HCT116 (cell line): ENCODE data around the gene TRPV5. TPM values are rescaled to one million over a fixed set of nuclear protein-coding genes. Genes with fewer than 3 reads are reported as not detected.

ENCODE experiments used
- ATAC-seq: fragments of 200-7000 bp; cut with Tn5 transposase; 2 replicates; pipeline ENCODE4 v1.9.1; 2020; ENCODE audit warnings: mild to moderate bottlenecking, moderate library complexity
- BruUV-seq: library from RNA; stranded (reverse); fragments of 400-500 nt; replicated peaks from 2 replicates; lab custom pipeline; 2021; lab: Mats Ljungman, UMichigan
- CTCF ChIA-PET: fragments of 300-600 bp; sonication (Branson Sonifier 250); formaldehyde crosslinking; loops from one replicate; lab custom pipeline; 2021; ENCODE audit warnings: antibody characterized with exemption; lab: Charles Lee
- POLR2A ChIA-PET: fragments of 300-600, 350-600 bp; sonication (Branson Sonifier 250); formaldehyde crosslinking; loops from one replicate; lab custom pipeline; 2021; ENCODE audit warnings: antibody characterized with exemption; lab: Charles Lee
- RAD21 ChIA-PET, 2 experiments: fragments of 300-600 bp; sonication (Branson Sonifier 250); formaldehyde crosslinking; loops; one replicate each; lab custom pipeline; 2023; ENCODE audit warnings: low total read pairs in 2 of 2; ENCODE audit not compliant: uncharacterized antibody in 2 of 2, unreplicated experiment in 2 of 2, low non-redundant PET in 1 of 2; lab: Charles Lee
- DNase-seq: peaks from one replicate; pipeline ENCODE4 v3.0.0-alpha.2; 2010; ENCODE audit warnings: low read depth, low spot score
- H2AFZ ChIP-seq: fragments of 200-600 bp; shearing (Covaris generic), sonication (generic); 2 replicates; pipeline ENCODE4 v1.6.1; 2017; ENCODE audit warnings: low read depth, mixed run types, mixed read lengths, antibody characterized with exemption, low read length; ENCODE audit not compliant: poor library complexity, severe bottlenecking
- H3K27ac ChIP-seq: 2 replicates; pipeline ENCODE4 v1.5.1; 2012; ENCODE audit warnings: low read depth, low read length
- H3K27me3 ChIP-seq: fragments of 200-600 bp; sonication (generic); 2 replicates; pipeline ENCODE4 v1.6.1; 2016; ENCODE audit warnings: mixed run types, low read length, mixed read lengths; ENCODE audit not compliant: insufficient read depth
- H3K36me3 ChIP-seq, 2 experiments: fragments of 200-500 bp in 1 of 2; fragments of 200-600 bp in 1 of 2; sonication (Bioruptor generic) in 1 of 2; sonication (generic) in 1 of 2; 2 replicates each; pipeline versions ENCODE4 v1.5.1 to v1.6.1; 2014 to 2016; ENCODE audit warnings: low read length in 2 of 2, inconsistent platforms in 1 of 2, mixed read lengths in 1 of 2, mixed run types in 1 of 2; ENCODE audit not compliant: insufficient read depth in 2 of 2, control insufficient read depth in 1 of 2
- H3K4me1 ChIP-seq, 2 experiments: fragments of 200-600 bp in 1 of 2; sonication (generic) in 1 of 2; 2 replicates each; pipeline versions ENCODE4 v1.5.1 to v1.6.1; 2012 to 2017; ENCODE audit warnings: low read length in 2 of 2, inconsistent platforms in 1 of 2, mild to moderate bottlenecking in 1 of 2, mixed read lengths in 1 of 2, mixed run types in 1 of 2, moderate library complexity in 1 of 2; ENCODE audit not compliant: insufficient read depth in 2 of 2, control insufficient read depth in 1 of 2
- H3K4me2 ChIP-seq: fragments of 200-600 bp; sonication (generic); 2 replicates; pipeline ENCODE4 v1.6.1; 2017; ENCODE audit warnings: mixed run types, low read length, mixed read lengths
- H3K4me3 ChIP-seq, 2 experiments: fragments of 200-600 bp in 1 of 2; sonication (generic) in 1 of 2; replicated peaks in 1 of 2; 2 replicates each; pipeline ENCODE4 v1.5.1; 2011 to 2016; ENCODE audit warnings: low read length in 2 of 2, control low read depth in 1 of 2, low read depth in 1 of 2, mild to moderate bottlenecking in 1 of 2, mixed read lengths in 1 of 2, mixed run types in 1 of 2
- H3K79me2 ChIP-seq: fragments of 200-600 bp; sonication (generic); 2 replicates; pipeline ENCODE4 v1.6.1; 2017; ENCODE audit warnings: mild to moderate bottlenecking, mixed run types, low read length, moderate library complexity, mixed read lengths; ENCODE audit not compliant: insufficient read depth
- H3K9ac ChIP-seq: fragments of 200-600 bp; sonication (generic); 2 replicates; pipeline ENCODE4 v1.6.1; 2016; ENCODE audit warnings: low read length, mixed read lengths
- H3K9me2 ChIP-seq: fragments of 200-600 bp; sonication (generic), shearing (Covaris generic); 2 replicates; pipeline ENCODE4 v1.6.1; 2017; ENCODE audit warnings: mixed run types, mild to moderate bottlenecking, moderate library complexity; ENCODE audit not compliant: insufficient read depth
- H3K9me3 ChIP-seq, 2 experiments: fragments of 200-500 bp in 1 of 2; fragments of 200-600 bp in 1 of 2; sonication (Bioruptor generic) in 1 of 2; sonication (generic) in 1 of 2; 2 replicates each; pipeline ENCODE4 v1.6.1; 2014 to 2017; ENCODE audit warnings: low read length in 2 of 2, mixed read lengths in 2 of 2, inconsistent platforms in 1 of 2, low read depth in 1 of 2, mild to moderate bottlenecking in 1 of 2, mixed run types in 1 of 2, moderate library complexity in 1 of 2; ENCODE audit not compliant: control insufficient read depth in 1 of 2, insufficient read depth in 1 of 2
- H4K20me1 ChIP-seq: fragments of 200-600 bp; sonication (generic), shearing (Covaris generic); 2 replicates; pipeline ENCODE4 v1.6.1; 2017; ENCODE audit warnings: mixed run types, mild to moderate bottlenecking, moderate library complexity; ENCODE audit not compliant: insufficient read depth
- CBX3 ChIP-seq: IDR thresholded peaks from 2 replicates; pipeline ENCODE4 v1.6.1; 2012; ENCODE audit warnings: low read depth
- CEBPB ChIP-seq: IDR thresholded peaks from 2 replicates; pipeline ENCODE4 v1.6.1; 2012; ENCODE audit warnings: low read depth
- CTCF ChIP-seq, 3 experiments: fragments of 200-600 bp in 1 of 3; sonication (generic) in 1 of 3; IDR thresholded peaks in 2 of 3; conservative IDR thresholded peaks in 1 of 3; 2 replicates each; pipeline ENCODE4 v1.5.1; 2012 to 2017; ENCODE audit warnings: low read depth in 2 of 3, low read length in 2 of 3, antibody characterized with exemption in 1 of 3, borderline replicate concordance in 1 of 3, control low read depth in 1 of 3, mild to moderate bottlenecking in 1 of 3, mixed read lengths in 1 of 3, mixed run types in 1 of 3, moderate library complexity in 1 of 3; ENCODE audit not compliant: insufficient read depth in 1 of 3
- EGR1 ChIP-seq: IDR thresholded peaks from 2 replicates; pipeline ENCODE4 v1.6.1; 2012; ENCODE audit warnings: low read depth
- ELF1 ChIP-seq: IDR thresholded peaks from 2 replicates; pipeline ENCODE4 v1.6.1; 2012; ENCODE audit warnings: low read depth, borderline replicate concordance
- EZH2 ChIP-seq: fragments of 200-600 bp; sonication (generic); IDR thresholded peaks from 2 replicates; pipeline ENCODE4 v1.6.1; 2017; ENCODE audit warnings: antibody characterized with exemption, mixed run types
- FOSL1 ChIP-seq: IDR thresholded peaks from 2 replicates; pipeline ENCODE4 v1.6.1; 2012; ENCODE audit warnings: low read depth
- RAD21 ChIP-seq: IDR thresholded peaks from 2 replicates; pipeline ENCODE4 v1.6.1; 2012; ENCODE audit warnings: low read depth, mild to moderate bottlenecking
- REST ChIP-seq: IDR thresholded peaks from 2 replicates; pipeline ENCODE4 v1.6.1; 2012; ENCODE audit warnings: low read depth
- SIN3A ChIP-seq: IDR thresholded peaks from 2 replicates; pipeline ENCODE4 v1.6.1; 2012; ENCODE audit warnings: low read depth
- SP1 ChIP-seq: IDR thresholded peaks from 2 replicates; pipeline ENCODE4 v1.6.1; 2012; ENCODE audit warnings: low read depth
- SRF ChIP-seq: IDR thresholded peaks from 2 replicates; pipeline ENCODE4 v1.6.1; 2012; ENCODE audit warnings: low read depth
- YY1 ChIP-seq: IDR thresholded peaks from 2 replicates; pipeline ENCODE4 v1.6.1; 2011; ENCODE audit warnings: low read length, low read depth, moderate library complexity, mild to moderate bottlenecking; ENCODE audit not compliant: insufficient replicate concordance; ENCODE audit errors: extremely low read depth
- ZFX ChIP-seq: fragments of 450-650 bp; IDR thresholded peaks from 2 replicates; pipeline ENCODE4 v1.6.1; 2017
- intact Hi-C: fragments of 100-400 bp; cut with micrococcal nuclease; formaldehyde crosslinking; loops from 2 replicates; pipeline ENCODE4 v1.10.0; 2022
- total RNA-seq: library from RNA; stranded (reverse); gene quantifications from one replicate; pipeline ENCODE4 v1.2.1, GENCODE V29; 2021; ENCODE audit not compliant: unreplicated experiment
- TF ChIP-seq, protein P1 (sequence below): IDR thresholded peaks from 2 replicates; pipeline ENCODE4 v1.6.1; 2012
- TF ChIP-seq, protein P2 (sequence below): IDR thresholded peaks from 2 replicates; pipeline ENCODE4 v1.6.1; 2011; ENCODE audit warnings: mild to moderate bottlenecking, low read length, moderate library complexity; ENCODE audit not compliant: insufficient replicate concordance; ENCODE audit errors: extremely low read depth

The TRPV5 gene
- total RNA-seq, 1 experiment from 2014 or later, result not detected

DNA sequence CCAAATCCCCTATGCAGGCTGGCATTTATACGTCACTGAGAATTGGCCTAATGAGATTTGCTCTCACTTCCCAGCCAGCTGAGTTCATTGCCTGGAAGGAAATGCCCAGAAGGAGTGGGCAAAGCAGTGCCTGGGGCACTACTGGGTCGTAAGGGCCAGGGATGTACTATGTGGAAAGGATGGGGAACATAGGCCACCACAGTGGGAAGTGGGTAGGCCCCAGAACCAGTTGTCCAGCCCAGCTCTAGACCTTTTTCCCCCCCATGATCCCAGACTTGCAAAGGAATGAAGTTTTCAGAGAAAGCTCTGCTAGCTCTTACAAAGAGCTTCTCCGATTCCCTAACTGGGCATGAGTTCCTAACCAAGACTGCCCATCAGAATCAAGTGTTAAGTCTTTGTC is 13.9 kb downstream of the TRPV5 start:
- intact Hi-C loops, result no loop called here
- no peak for TF ChIP-seq CBX3
- TF ChIP-seq RAD21, result no peak
- no peak for TF ChIP-seq CTCF (IDR thresholded peaks at IDR 0.05 in 2 of 3, conservative IDR thresholded peaks at IDR 0.05 in 1 of 3; ENCODE audit: borderline replicate concordance in 1 of 3, insufficient read depth in 1 of 3, low read depth in 2 of 3, low read length in 2 of 3)
- no peak for TF ChIP-seq SIN3A
- TF ChIP-seq SRF, result no peak
- TF ChIP-seq, protein P1, sequence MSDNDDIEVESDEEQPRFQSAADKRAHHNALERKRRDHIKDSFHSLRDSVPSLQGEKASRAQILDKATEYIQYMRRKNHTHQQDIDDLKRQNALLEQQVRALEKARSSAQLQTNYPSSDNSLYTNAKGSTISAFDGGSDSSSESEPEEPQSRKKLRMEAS, result no peak
- TF ChIP-seq CEBPB, result no peak
- TF ChIP-seq ELF1, result no peak
- no peak for TF ChIP-seq FOSL1
- TF ChIP-seq EZH2, result no peak
- TF ChIP-seq ZFX, result no peak
- no peak for TF ChIP-seq SP1
- TF ChIP-seq, protein P2, sequence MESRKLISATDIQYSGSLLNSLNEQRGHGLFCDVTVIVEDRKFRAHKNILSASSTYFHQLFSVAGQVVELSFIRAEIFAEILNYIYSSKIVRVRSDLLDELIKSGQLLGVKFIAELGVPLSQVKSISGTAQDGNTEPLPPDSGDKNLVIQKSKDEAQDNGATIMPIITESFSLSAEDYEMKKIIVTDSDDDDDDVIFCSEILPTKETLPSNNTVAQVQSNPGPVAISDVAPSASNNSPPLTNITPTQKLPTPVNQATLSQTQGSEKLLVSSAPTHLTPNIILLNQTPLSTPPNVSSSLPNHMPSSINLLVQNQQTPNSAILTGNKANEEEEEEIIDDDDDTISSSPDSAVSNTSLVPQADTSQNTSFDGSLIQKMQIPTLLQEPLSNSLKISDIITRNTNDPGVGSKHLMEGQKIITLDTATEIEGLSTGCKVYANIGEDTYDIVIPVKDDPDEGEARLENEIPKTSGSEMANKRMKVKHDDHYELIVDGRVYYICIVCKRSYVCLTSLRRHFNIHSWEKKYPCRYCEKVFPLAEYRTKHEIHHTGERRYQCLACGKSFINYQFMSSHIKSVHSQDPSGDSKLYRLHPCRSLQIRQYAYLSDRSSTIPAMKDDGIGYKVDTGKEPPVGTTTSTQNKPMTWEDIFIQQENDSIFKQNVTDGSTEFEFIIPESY, result no peak
- no peak for TF ChIP-seq REST
- TF ChIP-seq EGR1, result no peak
- no peak for TF ChIP-seq YY1
- H3K27me3 ChIP-seq, result peaks cover 25% of the 10 kb centered on the region

More for the DNA sequence above, 13.9 kb downstream of the TRPV5 start:
- Histone ChIP-seq H3K36me3 (no peaks in the 10 kb centered on the region), H3K9me2 (no peaks in the 10 kb centered on the region), H3K79me2 (no peaks in the 10 kb centered on the region), H3K4me1 (no peaks in the 10 kb centered on the region), H2AFZ (no peak overlapping the region), H3K4me3 (no peak overlapping the region), H3K9ac (no peak overlapping the region), H3K9me3 (no peaks in the 10 kb centered on the region), H4K20me1 (no peaks in the 10 kb centered on the region), H3K27ac (no peak overlapping the region), H3K4me2 (no peak overlapping the region)
- no peak for ATAC-seq
- ChIA-PET RAD21 (no interaction called here), POLR2A (no interaction called here), CTCF (interaction anchor here (1.2 kb wide), 1 partner anchor 10 kb away, joined by 7 read pairs; no protein-coding TSS in a partner anchor)
- DNase-seq, result no peak
- BruUV-seq, result no TSS peak
